ENCODE data around the gene TLR8.

The TLR8 gene

GRCh38 chrX:12970691-12971202 is 64.3 kb downstream of the TLR8 start:
- peak; percentile 49 to 53 for DNase-seq

- no peak for DNase-seq
Observed at GRCh38 chrX:12971282-12972003, 65.0 kb downstream of the TLR8 start.

- no peak for DNase-seq
Observed at GRCh38 chrX:12972243-12972642, 65.8 kb downstream of the TLR8 start.
